Measurements from ENCODE around the gene TMC8. TPM values are rescaled to one million over a fixed set of nuclear protein-coding genes. Genes with fewer than 3 reads are reported as not detected.
"Not testable (repeated sequence)": the region's sequence is repeated elsewhere in the genome, so short reads cannot be mapped to it uniquely, and the experiment has no call there.

TMC8 gene
- total RNA-seq, 1 donor from 2014 or later = 234 TPM

- peaks cover 40% of the 10 kb centered on the region for H3K36me3 Mint-ChIP-seq (ENCODE audit: low read depth)
- H3K4me3 Mint-ChIP-seq = no peak overlapping the region
- intact Hi-C loops (cut with micrococcal nuclease) = loop anchor here (1.0 to 5.0 kb wide), 6 partner anchors 9 to 95 kb away; partner anchors contain the start of genes SYNGR2 and TMC8
- H3K4me1 Mint-ChIP-seq (ENCODE audit: low read depth) = peaks cover 29% of the 10 kb centered on the region
- H3K27me3 Mint-ChIP-seq (ENCODE audit: insufficient read depth) = no peaks in the 10 kb centered on the region
- no peaks in the 10 kb centered on the region for H3K9me3 Mint-ChIP-seq
- H3K27ac Mint-ChIP-seq = peak overlapping the region; percentile 76
- DNase-seq (ENCODE audit: low spot score) = peak; percentile 68
Observed at GRCh38 chr17:78112518-78113471, 17.8 kb upstream of the TMC8 start.

- Mint-ChIP-seq H3K36me3 (ENCODE audit: low read depth) (peaks cover 40% of the 10 kb centered on the region), H3K4me3 (peak overlapping the region; percentile 5), H3K9me3 (no peaks in the 10 kb centered on the region), H3K27ac (peak overlapping the region; percentile 80), H3K4me1 (ENCODE audit: low read depth) (peaks cover 27% of the 10 kb centered on the region), H3K27me3 (ENCODE audit: insufficient read depth) (no peaks in the 10 kb centered on the region)
- intact Hi-C loops (cut with micrococcal nuclease) = loop anchor here (1.0 to 5.0 kb wide), 3 partner anchors 7 to 97 kb away; partner anchors contain the start of gene SYNGR2
- no peak for DNase-seq (ENCODE audit: low spot score)
Observed at GRCh38 chr17:78113804-78114785, 16.5 kb upstream of the TMC8 start.

- H3K27me3 Mint-ChIP-seq (ENCODE audit: insufficient read depth) = no peaks in the 10 kb centered on the region
- peaks cover 27% of the 10 kb centered on the region for H3K4me1 Mint-ChIP-seq (ENCODE audit: low read depth)
- H3K36me3 Mint-ChIP-seq (ENCODE audit: low read depth) = peaks cover 40% of the 10 kb centered on the region
- H3K9me3 Mint-ChIP-seq = no peaks in the 10 kb centered on the region
- no peak overlapping the region for H3K4me3 Mint-ChIP-seq
- H3K27ac Mint-ChIP-seq = peak overlapping the region; percentile 80
- DNase-seq (ENCODE audit: low spot score) = no peak
- intact Hi-C loops (cut with micrococcal nuclease) = loop anchor here (5.0 kb wide), 1 partner anchor 98 kb away; no protein-coding TSS in a partner anchor
Observed at GRCh38 chr17:78114831-78115723, 15.5 kb upstream of the TMC8 start.

GRCh38 chr17:78115803-78116202 lies 14.8 kb upstream of the TMC8 start:
- Mint-ChIP-seq H3K4me1 (ENCODE audit: low read depth) (peaks cover 33% of the 10 kb centered on the region), H3K36me3 (ENCODE audit: low read depth) (peaks cover 39% of the 10 kb centered on the region)
- intact Hi-C loops (cut with micrococcal nuclease); H3K27ac Mint-ChIP-seq; H3K27me3 Mint-ChIP-seq (ENCODE audit: insufficient read depth); H3K4me3 Mint-ChIP-seq; H3K9me3 Mint-ChIP-seq; DNase-seq (ENCODE audit: low spot score): not testable (repeated sequence)

- no peak overlapping the region for H3K27ac Mint-ChIP-seq
- peaks cover 39% of the 10 kb centered on the region for H3K4me1 Mint-ChIP-seq (ENCODE audit: low read depth)
- H3K27me3 Mint-ChIP-seq (ENCODE audit: insufficient read depth) = no peaks in the 10 kb centered on the region
- peaks cover 39% of the 10 kb centered on the region for H3K36me3 Mint-ChIP-seq (ENCODE audit: low read depth)
- no peak for DNase-seq (ENCODE audit: low spot score)
- intact Hi-C loops (cut with micrococcal nuclease) = no loop called here
- no peak overlapping the region for H3K4me3 Mint-ChIP-seq
- H3K9me3 Mint-ChIP-seq = no peaks in the 10 kb centered on the region
Observed at GRCh38 chr17:78116411-78116810, 14.2 kb upstream of the TMC8 start.

GRCh38 chr17:78117027-78117981 lies 13.3 kb upstream of the TMC8 start:
- H3K4me3 Mint-ChIP-seq = no peak overlapping the region
- peaks cover 45% of the 10 kb centered on the region for H3K36me3 Mint-ChIP-seq (ENCODE audit: low read depth)
- peaks cover 45% of the 10 kb centered on the region for H3K4me1 Mint-ChIP-seq (ENCODE audit: low read depth)
- no peaks in the 10 kb centered on the region for H3K9me3 Mint-ChIP-seq
- no peak for DNase-seq (ENCODE audit: low spot score)
- no peak overlapping the region for H3K27ac Mint-ChIP-seq
- intact Hi-C loops (cut with micrococcal nuclease) = no loop called here
- H3K27me3 Mint-ChIP-seq (ENCODE audit: insufficient read depth) = no peaks in the 10 kb centered on the region

- Mint-ChIP-seq H3K27ac (no peak overlapping the region), H3K27me3 (ENCODE audit: insufficient read depth) (no peaks in the 10 kb centered on the region), H3K36me3 (ENCODE audit: low read depth) (peaks cover 49% of the 10 kb centered on the region), H3K4me1 (ENCODE audit: low read depth) (peaks cover 46% of the 10 kb centered on the region), H3K4me3 (no peak overlapping the region), H3K9me3 (no peaks in the 10 kb centered on the region)
- intact Hi-C loops (cut with micrococcal nuclease) = no loop called here
- no peak for DNase-seq (ENCODE audit: low spot score)
Observed at GRCh38 chr17:78118801-78119241, 11.8 kb upstream of the TMC8 start.

GRCh38 chr17:78120537-78120936 lies 10.0 kb upstream of the TMC8 start:
- intact Hi-C loops (cut with micrococcal nuclease) = no loop called here
- Mint-ChIP-seq H3K9me3 (no peaks in the 10 kb centered on the region), H3K27ac (no peak overlapping the region), H3K36me3 (ENCODE audit: low read depth) (peaks cover 43% of the 10 kb centered on the region), H3K4me1 (ENCODE audit: low read depth) (peaks cover 36% of the 10 kb centered on the region), H3K27me3 (ENCODE audit: insufficient read depth) (no peaks in the 10 kb centered on the region), H3K4me3 (peak overlapping the region; percentile 73)
- no peak for DNase-seq (ENCODE audit: low spot score)

GRCh38 chr17:78120971-78121800 lies 9.4 kb upstream of the TMC8 start:
- Mint-ChIP-seq H3K27ac (peak overlapping the region; percentile 70), H3K4me1 (ENCODE audit: low read depth) (peaks cover 37% of the 10 kb centered on the region), H3K27me3 (ENCODE audit: insufficient read depth) (no peaks in the 10 kb centered on the region), H3K4me3 (peak overlapping the region; percentile 73), H3K9me3 (no peaks in the 10 kb centered on the region), H3K36me3 (ENCODE audit: low read depth) (peaks cover 45% of the 10 kb centered on the region)
- intact Hi-C loops (cut with micrococcal nuclease) = loop anchor here (1.0 kb wide), 2 partner anchors 8 kb away; no protein-coding TSS in a partner anchor
- DNase-seq (ENCODE audit: low spot score) = peak; percentile 64

- H3K27ac Mint-ChIP-seq = peak overlapping the region; percentile 70
- H3K27me3 Mint-ChIP-seq (ENCODE audit: insufficient read depth) = no peaks in the 10 kb centered on the region
- peaks cover 45% of the 10 kb centered on the region for H3K36me3 Mint-ChIP-seq (ENCODE audit: low read depth)
- intact Hi-C loops (cut with micrococcal nuclease) = loop anchor here (1.0 kb wide), 2 partner anchors 7 to 9 kb away; no protein-coding TSS in a partner anchor
- H3K4me3 Mint-ChIP-seq = peak overlapping the region; percentile 73
- no peaks in the 10 kb centered on the region for H3K9me3 Mint-ChIP-seq
- peaks cover 41% of the 10 kb centered on the region for H3K4me1 Mint-ChIP-seq (ENCODE audit: low read depth)
- no peak for DNase-seq (ENCODE audit: low spot score)
Observed at GRCh38 chr17:78121801-78122215, 8.8 kb upstream of the TMC8 start.
